GM12865 (cell line): Measurements from ENCODE around the gene SESN1.

Experiments used
- DNase-seq: peaks from one replicate; pipeline ENCODE4 v3.0.0; 2010; ENCODE audit warnings: low read depth
- H3K4me3 ChIP-seq: 2 replicates; pipeline ENCODE4 v1.5.1; 2011; ENCODE audit warnings: mild to moderate bottlenecking, low read depth, low read length, control low read depth
- CTCF ChIP-seq: IDR thresholded peaks from 2 replicates; pipeline ENCODE4 v1.5.1; 2011; ENCODE audit warnings: low read length, control low read depth, low read depth, inconsistent platforms; ENCODE audit not compliant: insufficient read depth; ENCODE audit errors: missing control alignments

Gene SESN1

GRCh38 chr6:109073344-109074132, 21.1 kb downstream of the SESN1 start:
- H3K4me3 ChIP-seq, result no peak overlapping the region

GRCh38 chr6:109071125-109071917, 23.3 kb downstream of the SESN1 start:
- no peak overlapping the region for H3K4me3 ChIP-seq
- no peak for DNase-seq
- TF ChIP-seq CTCF, result no peak

More at GRCh38 chr6:109073344-109074132, 21.1 kb downstream of the SESN1 start:
- peak; percentile 64 for DNase-seq
- peak; percentile 51 for TF ChIP-seq CTCF

GRCh38 chr6:109069746-109070145, 24.9 kb downstream of the SESN1 start:
- DNase-seq, result no peak
- H3K4me3 ChIP-seq, result no peak overlapping the region

GRCh38 chr6:109062767-109063352, 31.8 kb downstream of the SESN1 start:
- no peak for DNase-seq
- no peak for TF ChIP-seq CTCF
- no peak overlapping the region for H3K4me3 ChIP-seq

More at GRCh38 chr6:109069746-109070145, 24.9 kb downstream of the SESN1 start:
- TF ChIP-seq CTCF, result no peak

- no peak overlapping the region for H3K4me3 ChIP-seq
- no peak for TF ChIP-seq CTCF
- DNase-seq, result no peak
Observed at GRCh38 chr6:109062216-109062615, 32.4 kb downstream of the SESN1 start.

GRCh38 chr6:109060571-109060970, 34.1 kb downstream of the SESN1 start:
- no peak overlapping the region for H3K4me3 ChIP-seq
- no peak for TF ChIP-seq CTCF
- no peak for DNase-seq
